SK-N-SH (cell line): ENCODE measurements around the gene FASTKD2.

Experiments
- CHD2 ChIP-seq: fragments of 150-350 bp; IDR thresholded peaks from 2 replicates; pipeline ENCODE4 v1.6.1; 2018; ENCODE audit warnings: low read length; ENCODE audit not compliant: partially characterized antibody
- CTCF ChIP-seq: fragments of 200-600 bp; sonication (generic); IDR thresholded peaks from 2 replicates; pipeline ENCODE4 v1.6.1; 2017; ENCODE audit warnings: antibody characterized with exemption, mild to moderate bottlenecking, moderate library complexity
- EP300 ChIP-seq, 2 experiments: IDR thresholded peaks; 2 replicates each; pipeline versions ENCODE4 v1.4.0 to v1.6.1; 2012; ENCODE audit warnings: borderline replicate concordance in 1 of 2, low read depth in 1 of 2, low read length in 1 of 2
- EZH2phosphoT487 ChIP-seq: fragments of 200-600 bp; sonication (generic); IDR thresholded peaks from 2 replicates; pipeline ENCODE4 v1.6.1; 2017; ENCODE audit warnings: low read depth, mixed run types, mild to moderate bottlenecking, antibody characterized with exemption, moderate library complexity, borderline replicate concordance
- FOSL2 ChIP-seq: IDR thresholded peaks from 2 replicates; pipeline ENCODE4 v1.4.0; 2012; ENCODE audit warnings: low read depth, mild to moderate bottlenecking, moderate library complexity, borderline replicate concordance
- FOXM1 ChIP-seq: IDR thresholded peaks from 2 replicates; pipeline ENCODE4 v1.4.0; 2012; ENCODE audit warnings: low read depth, mild to moderate bottlenecking
- JUND ChIP-seq: IDR thresholded peaks from 2 replicates; pipeline ENCODE4 v1.4.0; 2012
- RAD21 ChIP-seq: IDR thresholded peaks from 2 replicates; pipeline ENCODE4 v1.6.1; 2012; ENCODE audit warnings: mild to moderate bottlenecking, low read length
- RCOR1 ChIP-seq: fragments of 150-350 bp; IDR thresholded peaks from 2 replicates; pipeline ENCODE4 v1.6.1; 2017; ENCODE audit warnings: antibody characterized with exemption, low read length
- RFX5 ChIP-seq: IDR thresholded peaks from 2 replicates; pipeline ENCODE4 v1.6.1; 2012; ENCODE audit warnings: mild to moderate bottlenecking, improper control_type of control experiment, low read length
- TCF12 ChIP-seq: IDR thresholded peaks from 2 replicates; pipeline ENCODE4 v1.4.0; 2012

GRCh38 chr2:206833291-206833690 is 67.9 kb downstream of the FASTKD2 start:
- no peak for TF ChIP-seq CTCF
- no peak for TF ChIP-seq JUND
- no peak for TF ChIP-seq RAD21
- TF ChIP-seq TCF12 = no peak
- TF ChIP-seq FOSL2 = no peak
- no peak for TF ChIP-seq RCOR1
- no peak for TF ChIP-seq EP300 (IDR thresholded peaks at IDR 0.05; ENCODE audit: borderline replicate concordance in 1 of 2, low read depth in 1 of 2, low read length in 1 of 2)
- no peak for TF ChIP-seq CHD2
- TF ChIP-seq RFX5 = no peak
- no peak for TF ChIP-seq EZH2phosphoT487
- no peak for TF ChIP-seq FOXM1
